ENCODE results near the gene PADI1.
"Not testable (repeated sequence)": the region's sequence is repeated elsewhere in the genome, so short reads cannot be mapped to it uniquely, and the experiment has no call there.

Gene PADI1

DNA sequence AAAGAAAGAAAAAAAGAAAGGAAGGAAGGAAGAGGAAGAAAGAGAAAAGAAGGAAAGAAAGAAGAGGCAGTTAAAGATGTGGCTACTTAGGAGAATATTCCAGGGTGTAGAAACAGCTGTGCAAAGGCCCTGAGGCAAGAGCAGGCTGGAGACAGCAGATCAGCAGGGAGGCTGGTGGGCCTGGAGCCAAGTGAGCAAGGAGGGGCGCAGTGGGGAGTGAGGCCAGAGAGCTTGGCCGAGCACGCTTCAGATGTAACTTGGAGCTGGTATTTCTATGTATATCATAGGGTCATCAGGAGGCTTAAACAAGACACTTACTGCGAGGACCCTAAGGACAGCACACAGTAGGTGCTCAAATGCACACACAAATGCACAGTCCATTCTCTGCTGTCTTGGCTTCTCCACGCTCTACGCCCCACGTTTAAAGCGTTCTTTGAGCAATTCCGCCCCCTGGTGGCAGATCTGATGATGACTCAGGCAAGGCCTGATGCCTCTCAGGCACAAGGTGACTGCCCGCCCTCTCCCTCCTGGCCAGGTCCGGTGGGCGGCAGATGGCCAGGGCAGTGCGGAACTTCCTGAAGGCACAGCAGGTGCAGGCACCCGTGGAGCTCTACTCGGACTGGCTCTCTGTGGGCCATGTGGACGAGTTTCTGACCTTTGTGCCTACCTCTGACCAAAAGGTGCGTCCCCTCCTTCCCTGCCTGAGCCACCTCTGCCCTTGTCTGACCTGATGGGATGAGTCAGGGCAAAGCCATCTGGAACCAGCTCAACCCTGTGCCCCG is 32.0 kb downstream of the PADI1 start:
- no peak overlapping the region for H3K4me3 ChIP-seq (replicated peaks; ENCODE audit: insufficient read depth, low read length)
- no peak overlapping the region for H3K27ac ChIP-seq (replicated peaks)
- H3K27me3 ChIP-seq (ENCODE audit: insufficient read depth, poor library complexity, severe bottlenecking): no peaks in the 10 kb centered on the region
- TF ChIP-seq, protein P1, sequence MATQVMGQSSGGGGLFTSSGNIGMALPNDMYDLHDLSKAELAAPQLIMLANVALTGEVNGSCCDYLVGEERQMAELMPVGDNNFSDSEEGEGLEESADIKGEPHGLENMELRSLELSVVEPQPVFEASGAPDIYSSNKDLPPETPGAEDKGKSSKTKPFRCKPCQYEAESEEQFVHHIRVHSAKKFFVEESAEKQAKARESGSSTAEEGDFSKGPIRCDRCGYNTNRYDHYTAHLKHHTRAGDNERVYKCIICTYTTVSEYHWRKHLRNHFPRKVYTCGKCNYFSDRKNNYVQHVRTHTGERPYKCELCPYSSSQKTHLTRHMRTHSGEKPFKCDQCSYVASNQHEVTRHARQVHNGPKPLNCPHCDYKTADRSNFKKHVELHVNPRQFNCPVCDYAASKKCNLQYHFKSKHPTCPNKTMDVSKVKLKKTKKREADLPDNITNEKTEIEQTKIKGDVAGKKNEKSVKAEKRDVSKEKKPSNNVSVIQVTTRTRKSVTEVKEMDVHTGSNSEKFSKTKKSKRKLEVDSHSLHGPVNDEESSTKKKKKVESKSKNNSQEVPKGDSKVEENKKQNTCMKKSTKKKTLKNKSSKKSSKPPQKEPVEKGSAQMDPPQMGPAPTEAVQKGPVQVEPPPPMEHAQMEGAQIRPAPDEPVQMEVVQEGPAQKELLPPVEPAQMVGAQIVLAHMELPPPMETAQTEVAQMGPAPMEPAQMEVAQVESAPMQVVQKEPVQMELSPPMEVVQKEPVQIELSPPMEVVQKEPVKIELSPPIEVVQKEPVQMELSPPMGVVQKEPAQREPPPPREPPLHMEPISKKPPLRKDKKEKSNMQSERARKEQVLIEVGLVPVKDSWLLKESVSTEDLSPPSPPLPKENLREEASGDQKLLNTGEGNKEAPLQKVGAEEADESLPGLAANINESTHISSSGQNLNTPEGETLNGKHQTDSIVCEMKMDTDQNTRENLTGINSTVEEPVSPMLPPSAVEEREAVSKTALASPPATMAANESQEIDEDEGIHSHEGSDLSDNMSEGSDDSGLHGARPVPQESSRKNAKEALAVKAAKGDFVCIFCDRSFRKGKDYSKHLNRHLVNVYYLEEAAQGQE (IDR thresholded peaks at IDR 0.05; ENCODE audit: insufficient replicate concordance, low read depth): no peak
- TF ChIP-seq, protein P2, sequence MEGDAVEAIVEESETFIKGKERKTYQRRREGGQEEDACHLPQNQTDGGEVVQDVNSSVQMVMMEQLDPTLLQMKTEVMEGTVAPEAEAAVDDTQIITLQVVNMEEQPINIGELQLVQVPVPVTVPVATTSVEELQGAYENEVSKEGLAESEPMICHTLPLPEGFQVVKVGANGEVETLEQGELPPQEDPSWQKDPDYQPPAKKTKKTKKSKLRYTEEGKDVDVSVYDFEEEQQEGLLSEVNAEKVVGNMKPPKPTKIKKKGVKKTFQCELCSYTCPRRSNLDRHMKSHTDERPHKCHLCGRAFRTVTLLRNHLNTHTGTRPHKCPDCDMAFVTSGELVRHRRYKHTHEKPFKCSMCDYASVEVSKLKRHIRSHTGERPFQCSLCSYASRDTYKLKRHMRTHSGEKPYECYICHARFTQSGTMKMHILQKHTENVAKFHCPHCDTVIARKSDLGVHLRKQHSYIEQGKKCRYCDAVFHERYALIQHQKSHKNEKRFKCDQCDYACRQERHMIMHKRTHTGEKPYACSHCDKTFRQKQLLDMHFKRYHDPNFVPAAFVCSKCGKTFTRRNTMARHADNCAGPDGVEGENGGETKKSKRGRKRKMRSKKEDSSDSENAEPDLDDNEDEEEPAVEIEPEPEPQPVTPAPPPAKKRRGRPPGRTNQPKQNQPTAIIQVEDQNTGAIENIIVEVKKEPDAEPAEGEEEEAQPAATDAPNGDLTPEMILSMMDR (IDR thresholded peaks at IDR 0.05; ENCODE audit: insufficient read depth, low read length): peak; percentile 71
- peak; percentile 73 to 88 for DNase-seq (ENCODE audit: low read depth in 1 of 2, low spot score in 1 of 2)

DNA sequence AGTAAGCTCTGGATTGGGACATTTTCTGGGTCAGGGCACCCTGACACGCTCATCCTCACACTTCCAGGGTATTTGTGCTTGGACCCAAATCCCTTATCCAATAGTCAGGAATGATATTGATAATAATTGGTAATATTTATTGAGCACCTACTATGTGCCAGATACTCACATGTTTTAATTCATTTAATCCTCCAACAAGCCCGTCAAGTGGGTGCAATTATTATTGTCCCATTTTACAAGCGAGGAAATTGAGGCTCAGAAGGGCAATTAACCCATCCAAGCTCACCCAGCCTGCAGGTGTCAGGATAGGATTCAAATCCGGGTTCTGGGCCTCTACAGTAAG is 32.6 kb downstream of the PADI1 start:
- no peak overlapping the region for H3K4me3 ChIP-seq (replicated peaks; ENCODE audit: insufficient read depth, low read length)
- TF ChIP-seq, protein P1 (IDR thresholded peaks at IDR 0.05; ENCODE audit: insufficient replicate concordance, low read depth): no peak
- no peak for TF ChIP-seq GABPA (IDR thresholded peaks at IDR 0.05; ENCODE audit: low read depth)
- no peak for DNase-seq (ENCODE audit: low read depth in 1 of 2, low spot score in 1 of 2)
- no peak overlapping the region for H3K27ac ChIP-seq (replicated peaks)
- H3K27me3 ChIP-seq (ENCODE audit: insufficient read depth, poor library complexity, severe bottlenecking): no peaks in the 10 kb centered on the region

DNA sequence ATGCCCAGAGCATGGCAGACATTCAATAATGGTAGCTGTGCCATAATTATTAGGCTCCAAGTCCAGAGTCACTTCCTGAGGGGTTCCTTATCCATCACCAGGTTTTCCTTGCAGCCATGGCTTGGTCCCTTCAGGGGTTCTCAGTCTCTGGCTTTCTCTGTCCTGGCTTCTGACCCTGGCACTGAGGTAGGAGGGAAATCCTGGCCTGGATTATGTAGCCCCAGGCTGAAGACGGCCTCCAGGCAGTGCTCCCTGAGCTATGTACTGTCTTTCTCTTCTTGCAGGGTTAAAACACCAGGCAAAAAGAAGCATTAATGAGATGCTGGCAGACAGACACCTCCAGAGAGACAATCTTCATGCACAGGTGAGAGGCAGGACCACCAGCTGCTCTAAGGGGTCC is 34.5 kb downstream of the PADI1 start:
- DNase-seq (ENCODE audit: low read depth in 1 of 2, low spot score in 1 of 2): peak; percentile 77 to 81
- no peak overlapping the region for H3K27ac ChIP-seq (replicated peaks)
- no peak for TF ChIP-seq GABPA (IDR thresholded peaks at IDR 0.05; ENCODE audit: low read depth)
- TF ChIP-seq, protein P2 (IDR thresholded peaks at IDR 0.05; ENCODE audit: insufficient read depth, low read length): no peak
- TF ChIP-seq SPI1 (IDR thresholded peaks at IDR 0.05; ENCODE audit: borderline replicate concordance, low read depth): 0 out of 2 replicates have a peak, but pooled peaks have one; percentile 12
- no peak for TF ChIP-seq POLR2AphosphoS5 (IDR thresholded peaks at IDR 0.05; ENCODE audit: low read depth)
- TF ChIP-seq, protein P1 (IDR thresholded peaks at IDR 0.05; ENCODE audit: insufficient replicate concordance, low read depth): no peak
- no peak overlapping the region for H3K4me3 ChIP-seq (replicated peaks; ENCODE audit: insufficient read depth, low read length)
- H3K27me3 ChIP-seq (ENCODE audit: insufficient read depth, poor library complexity, severe bottlenecking): no peaks in the 10 kb centered on the region

DNA sequence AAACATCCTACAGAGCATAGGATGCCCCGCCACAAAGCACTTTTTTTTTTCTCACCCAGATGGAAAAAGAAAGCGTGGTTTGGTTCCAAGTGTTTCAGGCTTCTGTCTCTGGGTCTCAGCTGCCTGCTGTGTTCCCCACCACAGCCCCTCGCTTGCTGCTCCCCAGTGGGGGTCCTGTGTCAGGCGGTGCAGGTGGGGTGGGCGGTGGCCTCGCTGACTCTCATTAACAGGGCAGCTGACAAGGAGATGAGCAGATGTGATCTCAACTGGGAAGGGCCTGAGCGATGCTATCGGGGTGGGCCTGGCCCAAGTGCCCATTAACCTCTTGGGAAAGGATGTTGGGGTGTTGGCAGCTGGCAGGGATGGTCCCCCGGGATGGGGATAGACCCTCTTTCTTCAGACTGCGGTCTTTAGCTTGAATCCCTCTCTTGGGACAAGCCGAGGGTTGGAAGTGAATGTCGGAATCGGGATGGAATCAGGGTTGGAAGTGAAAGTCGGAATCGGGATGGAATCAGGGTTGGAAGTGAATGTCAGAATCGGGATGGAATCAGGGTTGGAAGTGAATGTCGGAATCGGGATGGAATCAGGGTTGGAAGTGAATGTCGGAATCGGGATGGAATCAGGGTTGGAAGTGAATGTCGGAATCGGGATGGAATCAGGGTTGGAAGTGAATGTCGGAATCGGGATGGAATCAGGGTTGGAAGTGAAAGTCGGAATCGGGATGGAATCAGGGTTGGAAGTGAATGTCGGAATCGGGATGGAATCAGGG is 36.3 kb downstream of the PADI1 start:
- not testable (repeated sequence) for H3K4me3 ChIP-seq (replicated peaks; ENCODE audit: insufficient read depth, low read length); H3K27me3 ChIP-seq (ENCODE audit: insufficient read depth, poor library complexity, severe bottlenecking); DNase-seq (ENCODE audit: low read depth in 1 of 2, low spot score in 1 of 2); H3K27ac ChIP-seq (replicated peaks)

DNA sequence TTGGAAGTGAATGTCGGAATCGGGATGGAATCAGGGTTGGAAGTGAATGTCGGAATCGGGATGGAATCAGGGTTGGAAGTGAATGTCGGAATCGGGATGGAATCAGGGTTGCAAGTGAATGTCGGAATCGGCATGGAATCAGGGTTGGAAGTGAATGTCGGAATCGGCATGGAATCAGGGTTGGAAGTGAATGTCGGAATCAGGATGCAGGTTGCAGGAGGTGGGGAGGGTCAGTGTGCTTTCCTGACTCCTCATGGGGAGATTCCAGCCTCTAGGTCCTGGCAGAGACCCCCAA is 36.8 kb downstream of the PADI1 start:
- DNase-seq (ENCODE audit: low read depth in 1 of 2, low spot score in 1 of 2); H3K27ac ChIP-seq (replicated peaks); H3K4me3 ChIP-seq (replicated peaks; ENCODE audit: insufficient read depth, low read length); H3K27me3 ChIP-seq (ENCODE audit: insufficient read depth, poor library complexity, severe bottlenecking): not testable (repeated sequence)

All from HL-60 (cell line).